Measurements from ENCODE around the gene ACSL6.

ACSL6 gene

GRCh38 chr5:131994090-131994489 lies 17.4 kb downstream of the ACSL6 start:
- H3K4me3 ChIP-seq (ENCODE audit: low read length): no peak overlapping the region
- no peak for DNase-seq (ENCODE audit: low read depth)
- TF ChIP-seq CTCF (IDR thresholded peaks at IDR 0.05; ENCODE audit: insufficient read depth, low read depth, low read length, missing control alignments): no peak

GRCh38 chr5:131993676-131994075 lies 17.8 kb downstream of the ACSL6 start:
- TF ChIP-seq CTCF (IDR thresholded peaks at IDR 0.05; ENCODE audit: insufficient read depth, low read depth, low read length, missing control alignments): no peak
- DNase-seq (ENCODE audit: low read depth): no peak
- no peak overlapping the region for H3K4me3 ChIP-seq (ENCODE audit: low read length)

GRCh38 chr5:131992370-131992769 lies 19.1 kb downstream of the ACSL6 start:
- DNase-seq (ENCODE audit: low read depth): no peak
- TF ChIP-seq CTCF (IDR thresholded peaks at IDR 0.05; ENCODE audit: insufficient read depth, low read depth, low read length, missing control alignments): no peak
- H3K4me3 ChIP-seq (ENCODE audit: low read length): no peak overlapping the region

GRCh38 chr5:131991593-131992324 lies 19.7 kb downstream of the ACSL6 start:
- DNase-seq (ENCODE audit: low read depth): no peak
- TF ChIP-seq CTCF (IDR thresholded peaks at IDR 0.05; ENCODE audit: insufficient read depth, low read depth, low read length, missing control alignments): no peak
- H3K4me3 ChIP-seq (ENCODE audit: low read length): no peak overlapping the region

GRCh38 chr5:131990716-131991115 lies 20.7 kb downstream of the ACSL6 start:
- H3K4me3 ChIP-seq (ENCODE audit: low read length): no peak overlapping the region
- DNase-seq (ENCODE audit: low read depth): no peak
- TF ChIP-seq CTCF (IDR thresholded peaks at IDR 0.05; ENCODE audit: insufficient read depth, low read depth, low read length, missing control alignments): no peak

- no peak overlapping the region for H3K4me3 ChIP-seq (ENCODE audit: low read length)
- TF ChIP-seq CTCF (IDR thresholded peaks at IDR 0.05; ENCODE audit: insufficient read depth, low read depth, low read length, missing control alignments): no peak
- DNase-seq (ENCODE audit: low read depth): no peak
Observed at GRCh38 chr5:131988601-131989000, 22.9 kb downstream of the ACSL6 start.

- no peak for TF ChIP-seq CTCF (IDR thresholded peaks at IDR 0.05; ENCODE audit: insufficient read depth, low read depth, low read length, missing control alignments)
- DNase-seq (ENCODE audit: low read depth): no peak
Observed at GRCh38 chr5:131987251-131987650, 24.2 kb downstream of the ACSL6 start.

More at GRCh38 chr5:131987251-131987650, 24.2 kb downstream of the ACSL6 start:
- no peak overlapping the region for H3K4me3 ChIP-seq (ENCODE audit: low read length)
